HepG2 (cell line): ENCODE results near the gene ID4. TPM values are rescaled to one million over a fixed set of nuclear protein-coding genes. Genes with fewer than 3 reads are reported as not detected.

Experiments
- ARID2 ChIP-seq: sonication (generic); formaldehyde crosslinking; IDR thresholded peaks from 2 replicates; pipeline ENCODE4 v1.8.1; 2022; ENCODE audit warnings: mild to moderate bottlenecking, missing genetic modification reagents, borderline replicate concordance
- ATM ChIP-seq: fragments of 450-650 bp; IDR thresholded peaks from 2 replicates; pipeline ENCODE4 v1.7.1; 2017; ENCODE audit warnings: mild to moderate bottlenecking, borderline replicate concordance
- BORCS8-MEF2B ChIP-seq: sonication (generic); formaldehyde crosslinking; IDR thresholded peaks from 2 replicates; pipeline ENCODE4 v1.8.0; 2022; ENCODE audit warnings: mild to moderate bottlenecking, missing genetic modification reagents
- NBN ChIP-seq: fragments of 450-650 bp; conservative IDR thresholded peaks from 2 replicates; pipeline ENCODE4 v1.6.1; 2017
- NFKB2 ChIP-seq: sonication (generic); formaldehyde crosslinking; IDR thresholded peaks from 2 replicates; pipeline ENCODE4 v1.4.0; 2020; ENCODE audit warnings: missing genetic modification reagents, borderline replicate concordance
- STAG1 ChIP-seq: sonication (generic); formaldehyde crosslinking; IDR thresholded peaks from 2 replicates; pipeline ENCODE4 v1.4.0; 2020; ENCODE audit warnings: missing genetic modification reagents
- TBP ChIP-seq: sonication (generic); formaldehyde crosslinking; IDR thresholded peaks from 2 replicates; pipeline ENCODE4 v1.5.0; 2020; ENCODE audit warnings: missing genetic modification reagents
- ZBTB3 ChIP-seq: sonication (generic); formaldehyde crosslinking; IDR thresholded peaks from 2 replicates; pipeline ENCODE4 v1.4.0; 2020; ENCODE audit warnings: low read depth, mild to moderate bottlenecking, moderate library complexity, missing genetic modification reagents, borderline replicate concordance
- ZFP36L1 ChIP-seq: sonication (generic); formaldehyde crosslinking; IDR thresholded peaks from 2 replicates; pipeline ENCODE4 v1.8.0; 2022; ENCODE audit warnings: mild to moderate bottlenecking, missing genetic modification reagents, moderate library complexity
- ZNF124 ChIP-seq: sonication (generic); formaldehyde crosslinking; IDR thresholded peaks from 2 replicates; pipeline ENCODE4 v1.4.0; 2020; ENCODE audit warnings: missing genetic modification reagents
- ZNF264 ChIP-seq: sonication (generic); formaldehyde crosslinking; IDR thresholded peaks from 2 replicates; pipeline ENCODE4 v1.4.0; 2020; ENCODE audit warnings: missing genetic modification reagents
- ZNF530 ChIP-seq: sonication (generic); formaldehyde crosslinking; IDR thresholded peaks from 2 replicates; pipeline ENCODE4 v1.5.0; 2020; ENCODE audit warnings: low read depth, mild to moderate bottlenecking, missing genetic modification reagents
- ZNF605 ChIP-seq: sonication (generic); formaldehyde crosslinking; IDR thresholded peaks from 2 replicates; pipeline ENCODE4 v1.8.0; 2022; ENCODE audit warnings: mild to moderate bottlenecking, missing genetic modification reagents
- polyA plus RNA-seq, 8 experiments: library from polyadenylated mRNA; depleted of rRNA in 3 of 8; stranded (reverse) in 7 of 8; unstranded in 1 of 8; fragments of >200 nt; fragmentation: Illumina TruSeq in 4 of 8; extraction: Trizol in 4 of 8; gene quantifications; 2 replicates each; pipeline versions ENCODE4 v1.2.1 to v1.2.3, GENCODE V29; 2011 to 2016; ENCODE audit warnings: low read depth in 4 of 8, missing spikeins in 1 of 8, mixed read lengths in 1 of 8; ENCODE audit not compliant: insufficient read depth in 1 of 8
- total RNA-seq, 5 experiments: library from RNA; depleted of rRNA; stranded (reverse); fragments of >200 nt; fragmentation: Illumina TruSeq; extraction: Trizol; gene quantifications; 2 replicates each; pipeline ENCODE4 v1.2.3, GENCODE V29; 2016; ENCODE audit warnings: low read depth in 1 of 5
- TF ChIP-seq, protein P1 (sequence below): sonication (generic); formaldehyde crosslinking; IDR thresholded peaks from 2 replicates; pipeline ENCODE4 v1.8.1; 2023; ENCODE audit warnings: mild to moderate bottlenecking, moderate library complexity, missing genetic modification reagents
- TF ChIP-seq, protein P2 (sequence below): sonication (generic); formaldehyde crosslinking; IDR thresholded peaks from 2 replicates; pipeline ENCODE4 v1.9.0; 2021; ENCODE audit warnings: missing genetic modification reagents, mild to moderate bottlenecking, borderline replicate concordance
- TF ChIP-seq, protein P3 (sequence below): sonication (generic); formaldehyde crosslinking; conservative IDR thresholded peaks from 2 replicates; pipeline ENCODE4 v1.4.0; 2020; ENCODE audit warnings: missing genetic modification reagents
- TF ChIP-seq, protein P4 (sequence below): sonication (generic); formaldehyde crosslinking; IDR thresholded peaks from 2 replicates; pipeline ENCODE4 v1.8.0; 2022; ENCODE audit warnings: low read depth, missing genetic modification reagents
- TF ChIP-seq, protein P5 (sequence below): sonication (generic); formaldehyde crosslinking; IDR thresholded peaks from 2 replicates; pipeline ENCODE4 v1.8.0; 2023; ENCODE audit warnings: mild to moderate bottlenecking, missing genetic modification reagents
- TF ChIP-seq, protein P6 (sequence below): sonication (generic); formaldehyde crosslinking; IDR thresholded peaks from 2 replicates; pipeline ENCODE4 v1.5.1; 2020; ENCODE audit warnings: missing genetic modification reagents, mild to moderate bottlenecking, borderline replicate concordance

The ID4 gene
- total and polyA plus RNA-seq, 2 of the 13 experiments (the other 11 are each of a cell fraction or from before 2014, with no cell fraction given): 0.20 to 0.44 TPM

DNA sequence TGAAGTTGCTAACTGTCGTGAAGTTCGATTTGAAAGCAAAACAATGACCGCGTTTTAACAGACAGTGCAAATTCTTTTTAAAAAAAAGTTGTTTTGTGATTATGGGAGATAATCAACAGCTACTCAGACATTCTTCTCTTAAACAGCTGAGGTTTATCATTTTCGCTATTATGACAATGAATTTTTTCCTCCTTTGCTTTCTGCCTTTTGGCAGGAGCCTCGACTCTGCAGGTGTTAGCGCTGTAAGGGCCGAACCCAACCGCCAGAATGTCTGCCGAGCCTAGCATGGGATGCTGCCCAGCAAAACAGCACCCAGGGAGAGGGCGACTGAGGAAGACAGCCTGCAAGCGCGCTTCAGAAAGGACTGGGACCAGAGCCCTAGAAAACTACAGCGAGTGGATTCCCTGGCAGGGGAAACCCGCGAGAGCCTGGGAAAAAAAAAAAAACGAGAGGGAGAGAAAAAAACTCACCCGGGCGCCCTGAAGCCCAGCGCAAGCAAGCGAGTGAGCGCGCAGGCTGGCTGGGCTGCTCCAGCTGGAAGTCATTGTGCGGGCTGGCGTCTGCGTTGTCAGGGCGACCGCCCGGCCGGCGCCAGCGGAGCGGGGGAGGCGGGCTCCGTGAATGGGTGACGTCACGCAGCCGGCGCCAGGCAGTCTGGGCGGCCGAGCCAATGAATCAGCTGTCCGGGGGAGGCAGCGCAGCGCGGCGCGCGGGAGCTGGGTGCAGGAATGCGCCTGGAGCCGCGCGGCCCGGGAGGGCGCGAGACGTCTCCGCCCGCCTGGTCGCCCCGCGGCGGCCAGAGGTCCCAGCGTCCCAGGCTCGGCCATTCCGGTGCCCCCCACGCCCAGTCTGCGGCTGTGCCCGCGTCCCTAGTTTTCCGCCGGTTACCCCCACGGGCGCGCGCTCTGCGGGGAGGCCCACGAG is 32.7 kb upstream of the ID4 start (continued):
- TF ChIP-seq ZNF530 (CRISPR knock-in tag): no peak
- TF ChIP-seq, protein P1, sequence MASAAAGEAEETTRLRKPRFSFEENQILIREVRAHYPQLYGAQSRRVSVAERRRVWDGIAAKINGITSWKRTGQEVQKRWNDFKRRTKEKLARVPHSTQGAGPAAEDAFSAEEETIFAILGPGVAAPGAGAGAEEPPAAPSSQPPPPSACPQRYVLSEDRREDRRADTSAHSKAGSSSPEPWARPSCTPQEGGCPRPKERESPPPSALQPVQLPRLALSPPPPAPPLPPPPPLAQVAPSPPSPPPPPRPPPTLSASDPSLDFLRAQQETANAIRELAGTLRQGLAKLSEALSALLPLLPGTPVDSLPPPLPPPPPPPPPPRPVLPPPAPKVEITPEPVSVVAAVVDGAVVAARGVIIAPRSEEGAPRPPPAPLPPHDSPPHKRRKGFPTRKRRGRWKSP (CRISPR knock-in tag): peak; percentile 99
- peak; percentile 35; the same call in 1 of the 2 replicates for TF ChIP-seq ZBTB3 (CRISPR knock-in tag)
- peak; percentile 76; the same call in 1 of the 2 replicates for TF ChIP-seq ZNF264 (CRISPR knock-in tag)
- TF ChIP-seq, protein P2, sequence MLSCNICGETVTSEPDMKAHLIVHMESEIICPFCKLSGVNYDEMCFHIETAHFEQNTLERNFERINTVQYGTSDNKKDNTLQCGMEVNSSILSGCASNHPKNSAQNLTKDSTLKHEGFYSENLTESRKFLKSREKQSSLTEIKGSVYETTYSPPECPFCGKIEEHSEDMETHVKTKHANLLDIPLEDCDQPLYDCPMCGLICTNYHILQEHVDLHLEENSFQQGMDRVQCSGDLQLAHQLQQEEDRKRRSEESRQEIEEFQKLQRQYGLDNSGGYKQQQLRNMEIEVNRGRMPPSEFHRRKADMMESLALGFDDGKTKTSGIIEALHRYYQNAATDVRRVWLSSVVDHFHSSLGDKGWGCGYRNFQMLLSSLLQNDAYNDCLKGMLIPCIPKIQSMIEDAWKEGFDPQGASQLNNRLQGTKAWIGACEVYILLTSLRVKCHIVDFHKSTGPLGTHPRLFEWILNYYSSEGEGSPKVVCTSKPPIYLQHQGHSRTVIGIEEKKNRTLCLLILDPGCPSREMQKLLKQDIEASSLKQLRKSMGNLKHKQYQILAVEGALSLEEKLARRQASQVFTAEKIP: no peak
- TF ChIP-seq ZNF124 (CRISPR knock-in tag): peak; percentile 94
- TF ChIP-seq ATM: no peak
- TF ChIP-seq STAG1 (CRISPR knock-in tag): no peak
- TF ChIP-seq NBN: no peak
- TF ChIP-seq, protein P3, sequence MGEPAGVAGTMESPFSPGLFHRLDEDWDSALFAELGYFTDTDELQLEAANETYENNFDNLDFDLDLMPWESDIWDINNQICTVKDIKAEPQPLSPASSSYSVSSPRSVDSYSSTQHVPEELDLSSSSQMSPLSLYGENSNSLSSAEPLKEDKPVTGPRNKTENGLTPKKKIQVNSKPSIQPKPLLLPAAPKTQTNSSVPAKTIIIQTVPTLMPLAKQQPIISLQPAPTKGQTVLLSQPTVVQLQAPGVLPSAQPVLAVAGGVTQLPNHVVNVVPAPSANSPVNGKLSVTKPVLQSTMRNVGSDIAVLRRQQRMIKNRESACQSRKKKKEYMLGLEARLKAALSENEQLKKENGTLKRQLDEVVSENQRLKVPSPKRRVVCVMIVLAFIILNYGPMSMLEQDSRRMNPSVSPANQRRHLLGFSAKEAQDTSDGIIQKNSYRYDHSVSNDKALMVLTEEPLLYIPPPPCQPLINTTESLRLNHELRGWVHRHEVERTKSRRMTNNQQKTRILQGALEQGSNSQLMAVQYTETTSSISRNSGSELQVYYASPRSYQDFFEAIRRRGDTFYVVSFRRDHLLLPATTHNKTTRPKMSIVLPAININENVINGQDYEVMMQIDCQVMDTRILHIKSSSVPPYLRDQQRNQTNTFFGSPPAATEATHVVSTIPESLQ (CRISPR knock-in tag): no peak
- TF ChIP-seq NFKB2: peak; percentile 91
- peak; percentile 88; the same call in 1 of the 2 replicates for TF ChIP-seq TBP (CRISPR knock-in tag)
- TF ChIP-seq, protein P4, sequence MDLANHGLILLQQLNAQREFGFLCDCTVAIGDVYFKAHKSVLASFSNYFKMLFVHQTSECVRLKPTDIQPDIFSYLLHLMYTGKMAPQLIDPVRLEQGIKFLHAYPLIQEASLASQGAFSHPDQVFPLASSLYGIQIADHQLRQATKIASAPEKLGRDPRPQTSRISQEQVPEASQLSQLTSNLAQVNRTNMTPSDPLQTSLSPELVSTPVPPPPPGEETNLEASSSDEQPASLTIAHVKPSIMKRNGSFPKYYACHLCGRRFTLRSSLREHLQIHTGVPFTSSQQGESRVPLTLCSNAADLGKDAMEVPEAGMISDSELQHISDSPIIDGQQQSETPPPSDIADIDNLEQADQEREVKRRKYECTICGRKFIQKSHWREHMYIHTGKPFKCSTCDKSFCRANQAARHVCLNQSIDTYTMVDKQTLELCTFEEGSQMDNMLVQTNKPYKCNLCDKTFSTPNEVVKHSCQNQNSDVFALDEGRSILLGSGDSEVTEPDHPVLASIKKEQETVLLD: 0 out of 2 replicates have a peak, but pooled peaks have one; percentile 23
- TF ChIP-seq ZNF605 (CRISPR knock-in tag): peak; percentile 81; the same call in 1 of the 2 replicates
- TF ChIP-seq ARID2: peak; percentile 10; the same call in 1 of the 2 replicates
- TF ChIP-seq, protein P5, sequence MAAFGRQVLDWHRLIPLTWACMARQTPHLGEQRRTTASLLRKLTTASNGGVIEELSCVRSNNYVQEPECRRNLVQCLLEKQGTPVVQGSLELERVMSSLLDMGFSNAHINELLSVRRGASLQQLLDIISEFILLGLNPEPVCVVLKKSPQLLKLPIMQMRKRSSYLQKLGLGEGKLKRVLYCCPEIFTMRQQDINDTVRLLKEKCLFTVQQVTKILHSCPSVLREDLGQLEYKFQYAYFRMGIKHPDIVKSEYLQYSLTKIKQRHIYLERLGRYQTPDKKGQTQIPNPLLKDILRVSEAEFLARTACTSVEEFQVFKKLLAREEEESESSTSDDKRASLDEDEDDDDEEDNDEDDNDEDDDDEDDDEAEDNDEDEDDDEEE (CRISPR knock-in tag): peak; percentile 97
- TF ChIP-seq, protein P6, sequence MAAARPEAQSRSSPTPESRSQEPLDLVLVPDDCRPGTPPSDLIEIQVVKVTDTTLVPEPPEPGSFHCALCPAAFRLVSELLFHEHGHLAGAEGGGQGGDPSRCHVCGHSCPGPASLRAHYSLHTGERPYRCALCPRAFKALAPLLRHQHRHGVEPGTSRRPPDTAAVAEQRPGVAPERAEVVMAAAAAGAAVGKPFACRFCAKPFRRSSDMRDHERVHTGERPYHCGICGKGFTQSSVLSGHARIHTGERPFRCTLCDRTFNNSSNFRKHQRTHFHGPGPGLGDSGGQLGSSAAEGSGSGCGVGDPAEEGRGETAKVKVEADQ (CRISPR knock-in tag): no peak
- TF ChIP-seq BORCS8-MEF2B (CRISPR knock-in tag): peak; percentile 90; the same call in 1 of the 2 replicates
- peak; percentile 82 for TF ChIP-seq ZFP36L1
